Measurements from ENCODE around the gene ALDH7A1.

DNA sequence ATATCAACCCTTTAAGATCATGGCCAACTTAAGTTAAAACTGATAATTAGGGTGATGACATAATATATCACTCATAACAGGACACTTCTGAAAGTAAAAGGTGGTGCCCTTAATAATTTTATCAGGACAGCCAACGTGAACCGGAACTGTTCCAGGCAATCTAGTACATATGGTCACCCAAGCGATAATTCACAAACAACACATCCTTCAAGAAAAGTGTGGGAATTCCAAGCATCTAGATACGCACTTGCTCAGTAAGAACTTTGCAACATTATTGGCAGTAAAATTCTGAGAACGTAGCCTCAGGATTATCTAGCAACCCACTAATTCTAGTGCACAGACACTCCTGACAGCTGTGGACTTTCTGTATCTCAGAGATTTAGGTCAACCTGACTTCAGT lies 85.7 kb downstream of the ALDH7A1 start:
- TF ChIP-seq, protein P1, sequence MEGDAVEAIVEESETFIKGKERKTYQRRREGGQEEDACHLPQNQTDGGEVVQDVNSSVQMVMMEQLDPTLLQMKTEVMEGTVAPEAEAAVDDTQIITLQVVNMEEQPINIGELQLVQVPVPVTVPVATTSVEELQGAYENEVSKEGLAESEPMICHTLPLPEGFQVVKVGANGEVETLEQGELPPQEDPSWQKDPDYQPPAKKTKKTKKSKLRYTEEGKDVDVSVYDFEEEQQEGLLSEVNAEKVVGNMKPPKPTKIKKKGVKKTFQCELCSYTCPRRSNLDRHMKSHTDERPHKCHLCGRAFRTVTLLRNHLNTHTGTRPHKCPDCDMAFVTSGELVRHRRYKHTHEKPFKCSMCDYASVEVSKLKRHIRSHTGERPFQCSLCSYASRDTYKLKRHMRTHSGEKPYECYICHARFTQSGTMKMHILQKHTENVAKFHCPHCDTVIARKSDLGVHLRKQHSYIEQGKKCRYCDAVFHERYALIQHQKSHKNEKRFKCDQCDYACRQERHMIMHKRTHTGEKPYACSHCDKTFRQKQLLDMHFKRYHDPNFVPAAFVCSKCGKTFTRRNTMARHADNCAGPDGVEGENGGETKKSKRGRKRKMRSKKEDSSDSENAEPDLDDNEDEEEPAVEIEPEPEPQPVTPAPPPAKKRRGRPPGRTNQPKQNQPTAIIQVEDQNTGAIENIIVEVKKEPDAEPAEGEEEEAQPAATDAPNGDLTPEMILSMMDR (IDR thresholded peaks at IDR 0.05; ENCODE audit: low read depth, low read length) = no peak
- no peak for TF ChIP-seq POLR2A (IDR thresholded peaks at IDR 0.05; ENCODE audit: extremely low read depth, insufficient read length)

Measured in NB4 (cell line).